ENCODE data around the gene APOBEC3H. TPM values are rescaled to one million over a fixed set of nuclear protein-coding genes. Genes with fewer than 3 reads are reported as not detected.

The APOBEC3H gene
- total and polyA plus RNA-seq, 4 experiments from 2014 or later: 5.7 to 8.5 (median 6.9) TPM

DNA sequence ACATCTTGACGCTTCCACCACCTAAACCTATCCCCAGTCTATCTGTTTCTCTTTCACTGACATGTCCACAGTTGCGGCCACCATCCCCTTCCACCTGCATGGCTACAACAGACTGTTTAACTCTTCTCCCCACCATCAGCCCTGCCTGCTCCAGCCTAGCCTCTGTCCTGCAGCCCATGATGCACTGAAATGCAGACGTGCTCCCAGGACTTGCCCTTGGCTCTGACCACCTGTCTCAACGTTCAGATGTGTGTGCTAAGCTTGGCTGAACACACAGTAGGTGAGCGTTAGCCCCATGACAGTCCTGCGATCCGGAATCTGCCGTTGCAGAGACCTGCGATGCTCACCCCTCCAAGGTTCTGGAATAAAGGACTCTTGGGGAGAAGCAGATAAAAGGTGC, 32.7 kb downstream of the APOBEC3H start:
- Mint-ChIP-seq H3K4me3 (no peak overlapping the region), H3K27ac (no peak overlapping the region), H3K27me3 (no peaks in the 10 kb centered on the region), H3K9me3 (no peaks in the 10 kb centered on the region), H3K4me1 (peaks cover 0 to 5% (median 3%) of the 10 kb centered on the region in 4 donors), H3K36me3 (peaks cover 18 to 27% of the 10 kb centered on the region in 2 donors)
- Histone ChIP-seq H3K4me3 (ENCODE audit: low read length in 2 of 2) (no peak overlapping the region), H3K9me3 (ENCODE audit: control insufficient read depth in 1 of 2, low read length in 2 of 2) (no peaks in the 10 kb centered on the region), H3K27me3 (ENCODE audit: insufficient read depth, low read length) (no peaks in the 10 kb centered on the region), H3K27ac (ENCODE audit: low read depth, low read length) (no peak overlapping the region), H3K4me1 (ENCODE audit: insufficient read depth, low read length) (no peaks in the 10 kb centered on the region), H3K36me3 (ENCODE audit: insufficient read depth, low read length) (peaks cover 12% of the 10 kb centered on the region)
- POLR2A ChIA-PET (ENCODE audit: partially characterized antibody): no interaction called here
- CTCF ChIA-PET (ENCODE audit: partially characterized antibody): interaction anchor here (1.0 kb wide), 1 partner anchor 124 kb away, joined by 3 read pairs; no protein-coding TSS in a partner anchor
- no peak for DNase-seq
- intact Hi-C loops (cut with micrococcal nuclease): no loop called here

- Mint-ChIP-seq H3K4me1 (peaks cover 0 to 5% (median 3%) of the 10 kb centered on the region in 4 donors), H3K27me3 (no peaks in the 10 kb centered on the region), H3K4me3 (no peak overlapping the region), H3K9me3 (no peaks in the 10 kb centered on the region), H3K36me3 (peaks cover 18 to 31% of the 10 kb centered on the region in 2 donors), H3K27ac (peak overlapping the region in 3 of 7 donors; percentile 38 to 51 (median 43))
- intact Hi-C loops (cut with micrococcal nuclease): no loop called here
- POLR2A ChIA-PET (ENCODE audit: partially characterized antibody): interaction anchor here (1.7 kb wide), 1 partner anchor 127 kb away, joined by 5 read pairs; no protein-coding TSS in a partner anchor
- H3K9me3 ChIP-seq (ENCODE audit: control insufficient read depth in 1 of 2, low read length in 2 of 2): no peaks in the 10 kb centered on the region
- no peaks in the 10 kb centered on the region for H3K4me1 ChIP-seq (ENCODE audit: insufficient read depth, low read length)
- no peak for DNase-seq
- H3K4me3 ChIP-seq (ENCODE audit: low read length in 2 of 2): no peak overlapping the region
- no peaks in the 10 kb centered on the region for H3K27me3 ChIP-seq (ENCODE audit: insufficient read depth, low read length)
- H3K27ac ChIP-seq (ENCODE audit: low read depth, low read length): no peak overlapping the region
- CTCF ChIA-PET (ENCODE audit: partially characterized antibody): no interaction called here
- H3K36me3 ChIP-seq (ENCODE audit: insufficient read depth, low read length): peaks cover 12% of the 10 kb centered on the region
These were observed 33.2 kb downstream of the APOBEC3H start for GRCh38 chr22:39130152-39130704.

- no peaks in the 10 kb centered on the region for H3K9me3 ChIP-seq (ENCODE audit: control insufficient read depth in 1 of 2, low read length in 2 of 2)
- H3K27ac ChIP-seq (ENCODE audit: low read depth, low read length): no peak overlapping the region
- CTCF ChIA-PET (ENCODE audit: partially characterized antibody): interaction anchor here (1.1 kb wide), 1 partner anchor 128 kb away, joined by 3 read pairs; no protein-coding TSS in a partner anchor
- H3K36me3 Mint-ChIP-seq: peaks cover 18 to 31% of the 10 kb centered on the region in 2 donors
- intact Hi-C loops (cut with micrococcal nuclease): no loop called here
- H3K27me3 Mint-ChIP-seq: no peaks in the 10 kb centered on the region
- H3K4me3 Mint-ChIP-seq: no peak overlapping the region
- no peaks in the 10 kb centered on the region for H3K27me3 ChIP-seq (ENCODE audit: insufficient read depth, low read length)
- peaks cover 0 to 3% (median 1%) of the 10 kb centered on the region in 4 donors for H3K4me1 Mint-ChIP-seq
- H3K27ac Mint-ChIP-seq: peak overlapping the region in 1 of 7 donors; percentile 72
- DNase-seq: no peak
- no peaks in the 10 kb centered on the region for H3K4me1 ChIP-seq (ENCODE audit: insufficient read depth, low read length)
- peaks cover 12% of the 10 kb centered on the region for H3K36me3 ChIP-seq (ENCODE audit: insufficient read depth, low read length)
- H3K4me3 ChIP-seq (ENCODE audit: low read length in 2 of 2): no peak overlapping the region
- H3K9me3 Mint-ChIP-seq: no peaks in the 10 kb centered on the region
- POLR2A ChIA-PET (ENCODE audit: partially characterized antibody): interaction anchor here (1.7 kb wide), 1 partner anchor 128 kb away, joined by 5 read pairs; no protein-coding TSS in a partner anchor
These were observed 34.1 kb downstream of the APOBEC3H start for GRCh38 chr22:39130892-39131855.

DNA sequence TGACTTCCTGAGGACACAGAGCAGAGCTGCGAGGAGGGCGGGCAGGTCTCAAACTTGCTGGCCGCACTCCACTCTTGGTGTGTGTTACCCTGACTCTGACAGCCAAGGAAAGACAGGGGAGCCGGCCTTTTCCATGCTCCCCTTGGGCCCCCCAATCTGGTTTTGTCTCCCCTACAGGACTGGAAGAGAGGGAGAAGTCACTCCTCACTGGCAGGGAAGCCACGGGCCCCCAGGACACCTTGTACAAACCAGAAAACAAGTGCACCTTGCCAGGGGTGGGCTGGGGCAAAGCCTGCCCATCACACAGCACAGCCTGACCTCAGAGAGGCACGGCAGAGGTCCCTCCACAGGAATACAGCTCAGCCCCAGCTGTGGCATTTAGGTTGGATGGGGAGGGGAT, 35.2 kb downstream of the APOBEC3H start:
- ChIA-PET POLR2A (ENCODE audit: partially characterized antibody) (no interaction called here), CTCF (ENCODE audit: partially characterized antibody) (no interaction called here)
- H3K36me3 Mint-ChIP-seq: peaks cover 21 to 34% of the 10 kb centered on the region in 2 donors

GRCh38 chr22:39132871-39133524, 36.0 kb downstream of the APOBEC3H start:
- no peaks in the 10 kb centered on the region for H3K4me1 ChIP-seq (ENCODE audit: insufficient read depth, low read length)
- CTCF ChIA-PET (ENCODE audit: partially characterized antibody): interaction anchor here (1.3 kb wide), 1 partner anchor 14 kb away, joined by 3 read pairs; no protein-coding TSS in a partner anchor
- no peaks in the 10 kb centered on the region for H3K27me3 Mint-ChIP-seq

More for the DNA sequence above, 35.2 kb downstream of the APOBEC3H start:
- Mint-ChIP-seq H3K27me3 (no peaks in the 10 kb centered on the region), H3K4me1 (peaks cover 0 to 3% (median 1%) of the 10 kb centered on the region in 4 donors), H3K4me3 (no peak overlapping the region), H3K27ac (no peak overlapping the region), H3K9me3 (no peaks in the 10 kb centered on the region)
- Histone ChIP-seq H3K27ac (ENCODE audit: low read depth, low read length) (no peak overlapping the region), H3K27me3 (ENCODE audit: insufficient read depth, low read length) (no peaks in the 10 kb centered on the region), H3K4me3 (ENCODE audit: low read length in 2 of 2) (no peak overlapping the region), H3K9me3 (ENCODE audit: control insufficient read depth in 1 of 2, low read length in 2 of 2) (no peaks in the 10 kb centered on the region), H3K36me3 (ENCODE audit: insufficient read depth, low read length) (peaks cover 12% of the 10 kb centered on the region), H3K4me1 (ENCODE audit: insufficient read depth, low read length) (no peaks in the 10 kb centered on the region)
- intact Hi-C loops (cut with micrococcal nuclease): no loop called here
- no peak for DNase-seq

GRCh38 chr22:39133871-39134270, 36.8 kb downstream of the APOBEC3H start:
- H3K27ac ChIP-seq (ENCODE audit: low read depth, low read length): no peak overlapping the region
- no peaks in the 10 kb centered on the region for H3K4me1 ChIP-seq (ENCODE audit: insufficient read depth, low read length)
- intact Hi-C loops (cut with micrococcal nuclease): no loop called here
- ChIA-PET POLR2A (ENCODE audit: partially characterized antibody) (interaction anchor here (0.9 to 1.9 kb wide), 2 partner anchors 9 to 182 kb away, joined by 4 read pairs; no protein-coding TSS in a partner anchor), CTCF (ENCODE audit: partially characterized antibody) (interaction anchor here (1.1 to 1.7 kb wide), 3 partner anchors 9 to 131 kb away, joined by 3 to 4 read pairs (median 4); no protein-coding TSS in a partner anchor)
- Mint-ChIP-seq H3K4me3 (no peak overlapping the region), H3K4me1 (peaks cover 0 to 3% (median 1%) of the 10 kb centered on the region in 4 donors), H3K27me3 (no peaks in the 10 kb centered on the region), H3K9me3 (no peaks in the 10 kb centered on the region), H3K36me3 (peaks cover 21 to 38% of the 10 kb centered on the region in 2 donors), H3K27ac (peak overlapping the region in 1 of 7 donors; percentile 35)
- H3K4me3 ChIP-seq (ENCODE audit: low read length in 2 of 2): no peak overlapping the region
- peaks cover 12% of the 10 kb centered on the region for H3K36me3 ChIP-seq (ENCODE audit: insufficient read depth, low read length)
- no peaks in the 10 kb centered on the region for H3K27me3 ChIP-seq (ENCODE audit: insufficient read depth, low read length)
- no peaks in the 10 kb centered on the region for H3K9me3 ChIP-seq (ENCODE audit: control insufficient read depth in 1 of 2, low read length in 2 of 2)
- no peak for DNase-seq

More at GRCh38 chr22:39132871-39133524, 36.0 kb downstream of the APOBEC3H start:
- Mint-ChIP-seq H3K9me3 (no peaks in the 10 kb centered on the region), H3K36me3 (peaks cover 21 to 34% of the 10 kb centered on the region in 2 donors), H3K4me1 (peaks cover 0 to 3% (median 1%) of the 10 kb centered on the region in 4 donors), H3K4me3 (no peak overlapping the region), H3K27ac (peak overlapping the region in 1 of 7 donors; percentile 8)
- intact Hi-C loops (cut with micrococcal nuclease): no loop called here
- Histone ChIP-seq H3K27ac (ENCODE audit: low read depth, low read length) (no peak overlapping the region), H3K4me3 (ENCODE audit: low read length in 2 of 2) (no peak overlapping the region), H3K9me3 (ENCODE audit: control insufficient read depth in 1 of 2, low read length in 2 of 2) (no peaks in the 10 kb centered on the region), H3K27me3 (ENCODE audit: insufficient read depth, low read length) (no peaks in the 10 kb centered on the region), H3K36me3 (ENCODE audit: insufficient read depth, low read length) (peaks cover 12% of the 10 kb centered on the region)
- POLR2A ChIA-PET (ENCODE audit: partially characterized antibody): no interaction called here
- no peak for DNase-seq
